ENCODE data around the gene MRGPRG.

The MRGPRG gene

DNA sequence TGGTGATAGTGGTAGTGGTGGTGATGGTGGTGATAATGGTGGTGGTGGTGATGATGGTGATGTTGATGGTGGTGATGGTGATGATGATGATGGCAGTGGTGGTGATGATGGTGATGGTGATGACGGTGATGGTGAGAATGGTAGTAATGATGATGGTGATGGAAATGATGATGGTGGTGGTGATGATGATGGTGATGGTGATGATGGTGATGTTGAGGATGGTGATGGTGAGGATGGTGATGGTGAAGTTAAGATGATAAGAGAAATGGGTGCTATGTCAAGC is 11.8 kb downstream of the MRGPRG start:
- no peak for DNase-seq

GRCh38 chr11:3206156-3206921 is 12.3 kb downstream of the MRGPRG start:
- no peak for DNase-seq

GRCh38 chr11:3205261-3206155 is 13.1 kb downstream of the MRGPRG start:
- DNase-seq = no peak

GRCh38 chr11:3204141-3205015 is 14.2 kb downstream of the MRGPRG start:
- no peak for DNase-seq

- no peak for DNase-seq
Measured at GRCh38 chr11:3203221-3204043, 15.2 kb downstream of the MRGPRG start.

- DNase-seq = no peak
Measured at GRCh38 chr11:3202759-3203158, 15.9 kb downstream of the MRGPRG start.

DNA sequence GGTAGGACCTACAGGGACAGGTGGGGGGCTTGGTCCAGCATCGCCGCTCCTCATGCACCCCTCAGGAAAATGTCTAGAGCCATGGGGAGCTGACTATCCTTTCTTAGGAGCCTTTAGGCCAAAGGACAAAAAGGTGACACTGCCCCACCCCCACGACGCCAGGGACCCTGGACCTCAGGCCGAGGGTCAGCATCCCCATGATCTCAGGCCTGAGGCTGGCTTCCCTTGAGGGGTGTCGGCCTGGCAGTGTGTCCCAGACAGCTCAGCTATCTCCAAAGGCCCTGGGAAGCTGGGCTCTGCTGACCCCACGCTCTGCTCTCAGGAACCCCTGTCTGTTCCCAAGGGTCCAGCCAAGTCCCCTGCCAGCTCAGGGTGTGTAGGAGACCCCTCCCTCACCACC is 16.3 kb downstream of the MRGPRG start:
- no peak for DNase-seq

- no peak for DNase-seq
Measured at GRCh38 chr11:3201677-3202181, 16.9 kb downstream of the MRGPRG start.

- DNase-seq = no peak
Measured at GRCh38 chr11:3201112-3201581, 17.5 kb downstream of the MRGPRG start.

GRCh38 chr11:3200388-3201111 is 18.1 kb downstream of the MRGPRG start:
- no peak for DNase-seq

DNA sequence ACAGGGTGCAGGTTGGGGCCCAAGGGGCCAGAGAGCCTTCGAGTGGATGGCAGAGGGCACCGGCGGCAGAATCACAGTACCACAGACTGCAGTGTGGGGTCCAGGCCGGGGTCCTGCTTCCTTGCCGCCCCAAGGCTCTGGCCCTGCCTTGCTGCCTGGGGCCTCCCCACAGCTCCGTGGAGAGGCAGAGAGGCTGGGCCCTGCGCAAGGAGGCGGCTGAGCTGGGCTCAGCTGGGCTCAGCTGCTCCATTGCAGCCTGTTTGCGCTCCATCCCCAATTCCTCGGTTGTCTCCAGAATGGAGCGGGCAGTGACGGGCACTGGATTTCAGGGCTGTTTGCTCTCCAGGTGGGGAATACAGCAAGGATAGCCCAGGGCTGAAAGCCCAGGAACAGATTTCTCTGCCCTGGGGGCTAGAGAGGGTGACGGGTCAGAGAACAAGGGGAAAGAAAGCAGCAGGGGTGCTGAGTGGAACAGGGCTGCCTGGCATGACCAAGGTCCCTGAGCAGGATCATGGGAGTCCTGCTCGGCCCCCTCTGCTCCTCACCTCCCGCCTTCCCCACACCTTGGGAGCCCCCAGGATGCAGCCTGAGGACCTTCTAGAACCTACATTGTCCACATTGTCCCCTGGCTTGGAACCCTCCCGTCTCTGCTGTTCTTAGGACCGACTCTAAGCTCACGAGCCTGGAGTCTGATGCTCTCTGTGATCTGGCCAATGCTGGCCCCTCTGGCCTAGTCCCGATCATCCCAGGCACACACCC is 18.9 kb downstream of the MRGPRG start:
- no peak for DNase-seq

GRCh38 chr11:3198815-3199214 is 19.8 kb downstream of the MRGPRG start:
- DNase-seq = no peak

- DNase-seq = no peak
Measured at GRCh38 chr11:3197878-3198528, 20.6 kb downstream of the MRGPRG start.

DNA sequence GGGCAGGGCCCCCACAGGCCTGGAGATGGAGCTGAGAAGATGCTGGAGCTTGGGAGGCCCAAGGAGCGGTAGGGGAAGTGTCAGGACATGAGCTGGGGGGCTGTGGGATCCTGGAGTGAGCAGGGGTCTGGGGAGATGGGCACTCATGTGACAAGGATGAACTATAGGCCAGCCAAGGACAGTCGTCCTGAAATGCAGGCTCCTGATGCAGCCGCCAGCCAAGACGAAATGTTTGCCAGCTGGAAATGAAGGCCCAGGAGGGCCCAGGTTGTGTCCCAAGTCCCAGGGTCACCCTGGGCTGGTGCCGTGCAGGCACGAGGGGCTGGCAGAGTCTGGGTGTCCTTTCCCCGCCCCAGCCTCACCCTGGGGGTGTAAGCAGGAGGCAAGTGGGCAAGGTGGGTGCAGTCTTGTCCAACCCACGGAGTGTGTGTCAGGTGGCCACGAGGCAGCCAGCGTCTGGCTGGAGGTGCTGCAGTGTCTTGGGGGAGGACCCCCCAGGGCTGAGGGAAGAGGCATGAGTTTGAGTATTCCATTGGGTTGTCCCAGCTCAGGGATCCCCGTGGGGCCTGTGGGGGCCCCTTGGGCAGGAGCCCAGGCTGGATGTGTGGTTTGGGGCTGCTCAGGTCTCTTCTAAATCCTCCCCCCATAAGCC is 21.4 kb downstream of the MRGPRG start:
- no peak for DNase-seq

DNA sequence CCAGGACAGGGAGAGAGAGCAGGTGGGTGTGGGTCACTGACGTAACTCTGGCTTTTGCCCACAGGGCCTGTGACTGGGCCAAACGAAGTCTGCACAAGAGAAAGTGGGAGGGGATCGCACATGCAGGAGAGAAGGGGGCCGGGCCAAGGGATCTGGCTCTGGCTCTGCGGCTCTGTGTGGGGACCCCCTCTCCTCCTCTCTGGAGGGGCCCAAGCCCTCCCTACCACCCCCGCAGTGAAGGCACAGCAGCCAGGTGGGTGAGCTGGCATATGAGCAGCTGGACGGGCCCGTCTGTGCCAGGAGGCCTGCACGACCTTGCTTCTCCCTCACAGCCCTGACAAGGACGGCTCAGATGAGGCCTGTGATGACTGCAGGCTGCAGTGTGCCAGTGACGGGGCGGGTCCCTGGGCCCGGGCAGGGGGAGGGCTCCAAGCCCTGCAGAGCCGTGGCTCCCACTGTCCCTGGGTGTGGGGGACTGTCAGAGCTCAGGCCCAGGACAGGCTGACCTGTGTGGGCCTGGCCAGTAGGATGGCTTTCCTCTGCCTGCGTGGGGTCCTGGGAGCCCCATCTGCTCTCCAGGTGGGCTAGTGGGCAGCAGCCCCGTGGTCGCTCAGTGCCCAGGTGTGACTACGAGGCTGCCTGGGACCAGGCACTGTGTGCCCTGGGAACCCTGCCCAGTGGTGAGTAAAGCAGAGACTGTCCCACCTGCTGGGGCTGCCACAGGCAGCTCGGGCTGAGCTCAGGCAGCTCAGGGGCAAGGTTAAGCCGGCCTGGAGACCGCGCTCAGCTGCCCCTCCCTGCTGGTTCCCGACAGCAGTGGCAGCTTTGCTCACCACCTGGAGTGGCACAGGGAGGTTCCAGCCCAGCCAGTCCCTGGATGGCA is 22.2 kb downstream of the MRGPRG start:
- no peak for DNase-seq

- DNase-seq = peak; percentile 50 to 65
Measured at GRCh38 chr11:3195251-3196160, 23.1 kb downstream of the MRGPRG start.

Data from inflammatory macrophage (primary cell).